K562 (cell line): ENCODE results near the gene HAGHL. TPM values are rescaled to one million over a fixed set of nuclear protein-coding genes. Genes with fewer than 3 reads are reported as not detected.

Source experiments
- ATAC-seq: fragments of 200-7000 bp; cut with Tn5 transposase; 3 replicates; pipeline ENCODE4 v1.9.1; 2020; ENCODE audit warnings: moderate library complexity
- BruUV-seq: library from RNA; stranded (reverse); fragments of 400-500 nt; replicated peaks from 2 replicates; lab custom pipeline; 2021; lab: Mats Ljungman, UMichigan
- CTCF ChIA-PET: fragments of 300-600 bp; formaldehyde crosslinking; extraction: SDS; loops from one replicate; lab custom pipeline; 2021; ENCODE audit warnings: low intra/inter-chr PET ratio; lab: Yijun Ruan, JAX
- POLR2A ChIA-PET: fragments of 300-600, 350-650 bp; sonication (Branson Sonifier 250); formaldehyde crosslinking; extraction: SDS; loops from one replicate; lab custom pipeline; 2021; ENCODE audit warnings: antibody characterized with exemption, inconsistent platforms; lab: Yijun Ruan, JAX
- DNase-seq, 4 experiments: peaks; one replicate each; pipeline versions ENCODE4 v3.0.0 to v3.0.0-alpha.2; 2011 to 2018; ENCODE audit warnings: low spot score in 3 of 4, mixed read lengths in 3 of 4; ENCODE audit errors: extremely low read depth in 1 of 4
- FAIRE-seq: peaks from 2 replicates; lab custom pipeline; 2011; peaks lifted over from hg19 to GRCh38; lab: Jason Lieb, UNC
- H2AFZ ChIP-seq: 2 replicates; pipeline ENCODE4 v1.6.0; 2011; ENCODE audit warnings: low read depth, low read length, control low read depth, inconsistent platforms
- H3K27ac ChIP-seq: fragments of 200-600 bp; 3 replicates; pipeline ENCODE4 v1.8.0; 2011; ENCODE audit warnings: low read depth, mild to moderate bottlenecking, control low read depth, inconsistent platforms, low read length, moderate library complexity, mixed read lengths; ENCODE audit errors: extremely low read depth
- H3K27me3 ChIP-seq, 2 experiments: fragments of 300-600 bp in 1 of 2; 2 replicates in 1 of 2; 3 replicates in 1 of 2; pipeline versions ENCODE4 v1.6.0 to v1.8.0; 2011; ENCODE audit warnings: inconsistent platforms in 2 of 2, low read length in 2 of 2, mild to moderate bottlenecking in 1 of 2, mixed read lengths in 1 of 2, moderate library complexity in 1 of 2; ENCODE audit not compliant: control insufficient read depth in 2 of 2, insufficient read depth in 2 of 2
- H3K36me3 ChIP-seq: fragments of 300-600 bp; 3 replicates; pipeline ENCODE4 v1.8.0; 2011; ENCODE audit warnings: mild to moderate bottlenecking, low read length, inconsistent platforms; ENCODE audit not compliant: control insufficient read depth, insufficient read depth
- H3K4me1 ChIP-seq, 2 experiments: fragments of 200-600 bp in 1 of 2; replicated peaks in 1 of 2; 2 replicates in 1 of 2; 3 replicates in 1 of 2; pipeline versions ENCODE4 v1.5.1 to v1.8.0; 2011; ENCODE audit warnings: inconsistent platforms in 2 of 2, low read length in 2 of 2, mild to moderate bottlenecking in 1 of 2, mixed read lengths in 1 of 2, moderate library complexity in 1 of 2; ENCODE audit not compliant: control insufficient read depth in 2 of 2, insufficient read depth in 2 of 2
- H3K4me2 ChIP-seq: 2 replicates; pipeline ENCODE4 v1.6.1; 2011; ENCODE audit warnings: low read length, control low read depth, inconsistent platforms, mixed read lengths; ENCODE audit not compliant: insufficient read depth
- H3K4me3 ChIP-seq: fragments of 200-600 bp; sonication (generic), shearing (Covaris generic); 2 replicates; pipeline ENCODE4 v1.5.1; 2016; ENCODE audit warnings: control low read depth, inconsistent platforms
- H3K79me2 ChIP-seq: fragments of 200-600 bp; 3 replicates; pipeline ENCODE4 v1.8.0; 2011; ENCODE audit warnings: low read length, inconsistent platforms; ENCODE audit not compliant: control insufficient read depth, insufficient read depth
- H3K9ac ChIP-seq, 2 experiments: 2 replicates each; pipeline versions ENCODE4 v1.6.0 to v1.6.1; 2011; ENCODE audit warnings: low read depth in 2 of 2, low read length in 2 of 2, control low read depth in 1 of 2, inconsistent platforms in 1 of 2, mild to moderate bottlenecking in 1 of 2, mixed read lengths in 1 of 2; ENCODE audit not compliant: insufficient read depth in 1 of 2
- H3K9me1 ChIP-seq: one replicate; pipeline ENCODE4 v1.6.0; 2011; ENCODE audit warnings: inconsistent platforms, mild to moderate bottlenecking, low read length, moderate library complexity; ENCODE audit not compliant: control insufficient read depth, insufficient read depth
- H3K9me3 ChIP-seq: replicated peaks from 2 replicates; pipeline ENCODE4 v1.5.1; 2011; ENCODE audit warnings: low read depth, low read length, inconsistent platforms; ENCODE audit not compliant: control insufficient read depth, insufficient read depth
- H4K20me1 ChIP-seq: replicated peaks from 2 replicates; pipeline ENCODE4 v1.6.1; 2011; ENCODE audit warnings: low read length, inconsistent platforms, mixed read lengths; ENCODE audit not compliant: control insufficient read depth, insufficient read depth
- ATF1 ChIP-seq, 2 experiments: fragments of 450-650 bp in 1 of 2; IDR thresholded peaks; 2 replicates each; pipeline ENCODE4 v1.6.1; 2016; ENCODE audit warnings: missing compliant biosample characterization in 1 of 2, missing genetic modification characterization in 1 of 2
- CUX1 ChIP-seq: fragments of 200-800 bp; sonication (Bioruptor generic); IDR thresholded peaks from 2 replicates; pipeline ENCODE4 v1.6.1; 2016; ENCODE audit warnings: missing genetic modification characterization, missing compliant biosample characterization
- NFYB ChIP-seq: IDR thresholded peaks from 2 replicates; pipeline ENCODE4 v1.6.1; 2011; ENCODE audit warnings: mild to moderate bottlenecking, moderate library complexity; ENCODE audit not compliant: insufficient read length; ENCODE audit errors: extremely low read depth
- PML ChIP-seq: IDR thresholded peaks from 2 replicates; pipeline ENCODE4 v1.6.1; 2012; ENCODE audit warnings: low read length, inconsistent platforms
- TARDBP ChIP-seq: fragments of 450-650 bp; IDR thresholded peaks from 2 replicates; pipeline ENCODE4 v1.6.1; 2016
- TCF7 ChIP-seq: sonication (generic); IDR thresholded peaks from 2 replicates; pipeline ENCODE4 v1.6.1; 2016; ENCODE audit warnings: antibody characterized with exemption, borderline replicate concordance
- TFE3 ChIP-seq: fragments of 450-650 bp; formaldehyde crosslinking; IDR thresholded peaks from 2 replicates; pipeline ENCODE4 v1.4.0; 2020; ENCODE audit warnings: mild to moderate bottlenecking, mixed read lengths
- ZBTB26 ChIP-seq: fragments of 450-650 bp; formaldehyde crosslinking; IDR thresholded peaks from 2 replicates; pipeline ENCODE4 v1.4.0; 2022; ENCODE audit warnings: missing genetic modification characterization
- WGBS: fragments of 100-300 bp; shearing (Covaris generic); methylation state at CpG from one replicate; pipeline ENCODE4 v1.1.6; 2016; ENCODE audit warnings: low coverage, mixed read lengths; ENCODE audit not compliant: insufficient coverage; ENCODE audit errors: missing lambda C conversion rate; 5-methylcytosine and 5-hydroxymethylcytosine counted together
- in situ Hi-C: fragments of 300-500 bp; cut with MboI; formaldehyde crosslinking; loops from 4 replicates; pipeline ENCODE4 v1.15.0; 2018; ENCODE audit warnings: inconsistent platforms, mixed read lengths
- intact Hi-C: fragments of 100-400 bp; cut with micrococcal nuclease; formaldehyde crosslinking; loops from 2 replicates; pipeline ENCODE4 v1.14.2; 2022
- polyA plus RNA-seq, 8 experiments: library from polyadenylated mRNA; depleted of rRNA in 4 of 8; stranded (reverse) in 5 of 8; unstranded in 3 of 8; fragments of >200 nt; fragmentation: Nextera tagmentation in 2 of 8; fragmentation: Illumina TruSeq in 1 of 8; extraction: Ambion mirVana in 2 of 8; extraction: Trizol in 1 of 8; gene quantifications; 2 replicates each; pipeline versions ENCODE4 v1.2.1 to v1.2.3, GENCODE V29; 2011 to 2014; ENCODE audit warnings: inconsistent platforms in 1 of 8, missing spikeins in 1 of 8
- total RNA-seq, 7 experiments: library from RNA; depleted of rRNA in 6 of 7; stranded (reverse); fragments of >200 nt in 6 of 7; fragmentation: Illumina TruSeq in 2 of 7; extraction: Trizol in 2 of 7; gene quantifications; 2 replicates each; pipeline versions ENCODE4 v1.2.1 to v1.2.3, GENCODE V29; 2011 to 2021; ENCODE audit warnings: low replicate concordance in 1 of 7
- TF ChIP-seq, protein P1 (sequence below): IDR thresholded peaks from 2 replicates; pipeline ENCODE4 v1.6.1; 2011; ENCODE audit not compliant: insufficient read length; ENCODE audit errors: extremely low read depth
- TF ChIP-seq, protein P2 (sequence below), 2 experiments: IDR thresholded peaks; 2 replicates each; pipeline ENCODE4 v1.6.1; 2011; ENCODE audit warnings: borderline replicate concordance in 1 of 2, control low read depth in 1 of 2, low read depth in 1 of 2, low read length in 1 of 2, mild to moderate bottlenecking in 1 of 2, mixed read lengths in 1 of 2, moderate library complexity in 1 of 2; ENCODE audit not compliant: insufficient read depth in 1 of 2, insufficient read length in 1 of 2, poor library complexity in 1 of 2, severe bottlenecking in 1 of 2; ENCODE audit errors: extremely low read depth in 1 of 2

The HAGHL gene
- total and polyA plus RNA-seq, 9 of the 15 experiments (the other 6 are each of a cell fraction or from before 2014, with no cell fraction given) = 0.31 to 83.4 (median 20.7) TPM

DNA sequence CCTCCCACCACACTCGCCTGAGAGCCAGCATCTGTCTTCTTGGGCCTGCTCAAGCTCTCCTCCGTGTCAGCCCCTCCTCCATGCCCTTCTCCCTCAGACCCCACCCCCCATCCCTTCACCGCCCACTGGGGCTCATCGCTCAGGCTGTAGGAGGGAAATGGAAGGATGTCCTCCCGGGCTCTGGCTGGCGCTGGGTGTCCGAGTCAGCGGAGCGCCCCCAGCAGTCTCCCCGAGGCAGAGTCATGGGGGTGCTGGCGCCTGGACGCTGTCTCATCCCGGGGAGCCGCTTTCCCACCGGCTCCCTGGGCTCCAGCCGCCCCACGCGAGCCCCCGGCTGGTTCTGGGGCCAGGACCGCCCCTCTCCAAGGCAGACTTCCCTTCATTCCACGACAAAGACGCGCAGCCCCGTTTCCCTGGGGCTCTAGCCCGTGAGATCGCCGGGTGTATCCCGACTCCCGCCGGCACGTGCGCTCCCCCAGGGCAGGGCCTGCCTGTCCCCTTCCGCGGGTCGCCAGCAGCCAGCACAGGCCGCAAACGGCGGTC is 6.4 kb upstream of the HAGHL start:
- in situ Hi-C loops = no loop called here
- H3K79me2 ChIP-seq = peaks cover 54% of the 10 kb centered on the region
- ChIA-PET POLR2A (interaction anchor here (0.5 to 2.3 kb wide), 14 partner anchors 8 to 1089 kb away, joined by 3 to 16 read pairs (median 3); no protein-coding TSS in a partner anchor), CTCF (no interaction called here)
- no peaks in the 10 kb centered on the region for H3K9me3 ChIP-seq
- peak overlapping the region; percentile 100 for H3K4me3 ChIP-seq
- peaks cover 3% of the 10 kb centered on the region for H3K9me1 ChIP-seq
- H3K36me3 ChIP-seq = peaks cover 31% of the 10 kb centered on the region; the same call in 2 of the 3 replicates
- peak; percentile 57 for ATAC-seq
- H3K4me1 ChIP-seq = peaks cover 17 to 99% of the 10 kb centered on the region in 2 experiments; a peak in 4 of 5 replicates
- FAIRE-seq = peak; percentile 96
- BruUV-seq = no TSS peak
- intact Hi-C loops = no loop called here
- no peaks in the 10 kb centered on the region; the same call in 1 of the 2 replicates for H4K20me1 ChIP-seq
- peak overlapping the region; percentile 96 to 99 for H3K9ac ChIP-seq
- H3K4me2 ChIP-seq = peak overlapping the region; percentile 90
- no peaks in the 10 kb centered on the region for H3K27me3 ChIP-seq
- peak; percentile 62 to 91 (median 74) for DNase-seq
- peak overlapping the region; percentile 91 for H2AFZ ChIP-seq
- peak overlapping the region; percentile 97 for H3K27ac ChIP-seq
- WGBS = 0% methylated on average over 18 of the region's 38 CpGs
- no peak for TF ChIP-seq ATF1 (CRISPR knock-in tag; IDR thresholded peaks at IDR 0.05)
- no peak for TF ChIP-seq ATF1 (tag; IDR thresholded peaks at IDR 0.05)
- no peak for TF ChIP-seq TARDBP
- 0 out of 2 replicates have a peak, but pooled peaks have one; percentile 39 for TF ChIP-seq PML
- no peak for TF ChIP-seq TCF7
- TF ChIP-seq, protein P1, sequence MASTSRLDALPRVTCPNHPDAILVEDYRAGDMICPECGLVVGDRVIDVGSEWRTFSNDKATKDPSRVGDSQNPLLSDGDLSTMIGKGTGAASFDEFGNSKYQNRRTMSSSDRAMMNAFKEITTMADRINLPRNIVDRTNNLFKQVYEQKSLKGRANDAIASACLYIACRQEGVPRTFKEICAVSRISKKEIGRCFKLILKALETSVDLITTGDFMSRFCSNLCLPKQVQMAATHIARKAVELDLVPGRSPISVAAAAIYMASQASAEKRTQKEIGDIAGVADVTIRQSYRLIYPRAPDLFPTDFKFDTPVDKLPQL = no peak
- no peak for TF ChIP-seq CUX1 (CRISPR knock-in tag)
- TF ChIP-seq, protein P2, sequence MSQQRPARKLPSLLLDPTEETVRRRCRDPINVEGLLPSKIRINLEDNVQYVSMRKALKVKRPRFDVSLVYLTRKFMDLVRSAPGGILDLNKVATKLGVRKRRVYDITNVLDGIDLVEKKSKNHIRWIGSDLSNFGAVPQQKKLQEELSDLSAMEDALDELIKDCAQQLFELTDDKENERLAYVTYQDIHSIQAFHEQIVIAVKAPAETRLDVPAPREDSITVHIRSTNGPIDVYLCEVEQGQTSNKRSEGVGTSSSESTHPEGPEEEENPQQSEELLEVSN (IDR thresholded peaks at IDR 0.05; ENCODE audit: borderline replicate concordance in 1 of 2, extremely low read depth in 1 of 2, insufficient read depth in 1 of 2, insufficient read length in 1 of 2, low read depth in 1 of 2, low read length in 1 of 2, poor library complexity in 1 of 2, severe bottlenecking in 1 of 2) = peak in 1 of 2 experiments; percentile 60
- TF ChIP-seq TFE3 (CRISPR knock-in tag) = no peak
- TF ChIP-seq NFYB = no peak
- no peak for TF ChIP-seq ZBTB26
